Tibial artery (tissue), 4 donors: Measurements from ENCODE around the gene RAP1GAP2.

Experiments
- DNase-seq, 2 donors: peaks; one replicate each; pipeline ENCODE4 v3.0.0-alpha.2; 2019
- H3K27ac ChIP-seq, 2 donors: fragments of 200-600 bp; sonication (generic) in 1 of 2; 1 replicate in 1 of 2; 2 replicates in 1 of 2; pipeline ENCODE4 v1.5.1; 2018 to 2019; ENCODE audit warnings: mild to moderate bottlenecking in 1 of 2
- H3K27me3 ChIP-seq, 2 donors: fragments of 200-600 bp; sonication (generic) in 1 of 2; one replicate each; pipeline versions ENCODE4 v1.5.1 to v1.6.0; 2016 to 2019
- H3K36me3 ChIP-seq, 3 donors: fragments of 200-600 bp; sonication (generic) in 2 of 3; one replicate each; pipeline ENCODE4 v1.5.1; 2016 to 2019; ENCODE audit warnings: mild to moderate bottlenecking in 2 of 3
- H3K4me1 ChIP-seq, 4 donors: fragments of 200-600 bp; sonication (generic) in 2 of 4; 1 replicate in 3 of 4; 2 replicates in 1 of 4; pipeline ENCODE4 v1.5.1; 2016 to 2019
- H3K4me3 ChIP-seq, 2 donors: fragments of 200-600 bp; sonication (generic) in 1 of 2; 1 replicate in 1 of 2; 2 replicates in 1 of 2; pipeline ENCODE4 v1.5.1; 2018 to 2019; ENCODE audit warnings: mild to moderate bottlenecking in 2 of 2
- H3K9me3 ChIP-seq, 3 donors: fragments of 200-600 bp; sonication (generic) in 1 of 3; one replicate each; pipeline ENCODE4 v1.5.1; 2016 to 2019
- intact Hi-C: fragments of 100-400 bp; cut with DNase I; formaldehyde crosslinking; loops from one replicate; pipeline ENCODE4 v1.15.0; 2023; ENCODE audit warnings: low total_unique reads
- TF ChIP-seq, protein P1 (sequence below), 2 experiments: fragments of 200-600 bp in 1 of 2; fragments of 450-650 bp in 1 of 2; IDR thresholded peaks; one replicate each; pipeline ENCODE4 v1.5.1; 2017 to 2019; ENCODE audit warnings: antibody characterized with exemption in 2 of 2, mild to moderate bottlenecking in 1 of 2, moderate library complexity in 1 of 2

The RAP1GAP2 gene

DNA sequence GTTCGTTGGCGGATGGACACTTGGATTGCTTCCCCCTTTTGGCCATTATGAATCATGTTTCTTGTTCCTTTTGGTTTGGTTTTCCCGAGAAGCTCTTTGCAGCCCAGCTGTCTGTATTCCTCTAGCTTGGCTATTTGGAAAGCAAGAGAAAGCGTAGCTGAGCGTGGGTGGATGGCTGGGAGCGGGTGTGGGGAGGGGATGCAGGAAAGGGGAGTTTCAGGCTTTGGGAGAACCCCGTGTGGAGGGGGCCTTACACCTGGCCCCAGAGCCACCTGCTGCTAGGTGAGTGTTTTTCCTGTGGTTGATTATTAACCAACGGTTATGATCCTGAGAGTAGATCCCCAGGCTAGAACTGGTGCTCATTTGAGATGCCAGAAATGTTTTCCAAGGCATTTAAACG, 103.7 kb downstream of the RAP1GAP2 start:
- TF ChIP-seq, protein P1, sequence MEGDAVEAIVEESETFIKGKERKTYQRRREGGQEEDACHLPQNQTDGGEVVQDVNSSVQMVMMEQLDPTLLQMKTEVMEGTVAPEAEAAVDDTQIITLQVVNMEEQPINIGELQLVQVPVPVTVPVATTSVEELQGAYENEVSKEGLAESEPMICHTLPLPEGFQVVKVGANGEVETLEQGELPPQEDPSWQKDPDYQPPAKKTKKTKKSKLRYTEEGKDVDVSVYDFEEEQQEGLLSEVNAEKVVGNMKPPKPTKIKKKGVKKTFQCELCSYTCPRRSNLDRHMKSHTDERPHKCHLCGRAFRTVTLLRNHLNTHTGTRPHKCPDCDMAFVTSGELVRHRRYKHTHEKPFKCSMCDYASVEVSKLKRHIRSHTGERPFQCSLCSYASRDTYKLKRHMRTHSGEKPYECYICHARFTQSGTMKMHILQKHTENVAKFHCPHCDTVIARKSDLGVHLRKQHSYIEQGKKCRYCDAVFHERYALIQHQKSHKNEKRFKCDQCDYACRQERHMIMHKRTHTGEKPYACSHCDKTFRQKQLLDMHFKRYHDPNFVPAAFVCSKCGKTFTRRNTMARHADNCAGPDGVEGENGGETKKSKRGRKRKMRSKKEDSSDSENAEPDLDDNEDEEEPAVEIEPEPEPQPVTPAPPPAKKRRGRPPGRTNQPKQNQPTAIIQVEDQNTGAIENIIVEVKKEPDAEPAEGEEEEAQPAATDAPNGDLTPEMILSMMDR (IDR thresholded peaks at IDR 0.05) = no peak
- Histone ChIP-seq H3K27ac (no peak overlapping the region), H3K4me1 (peaks cover 0 to 5% (median 0%) of the 10 kb centered on the region in 4 donors), H3K9me3 (no peaks in the 10 kb centered on the region), H3K27me3 (no peaks in the 10 kb centered on the region), H3K4me3 (no peak overlapping the region), H3K36me3 (no peaks in the 10 kb centered on the region)
- no peak for DNase-seq
- intact Hi-C loops = no loop called here

DNA sequence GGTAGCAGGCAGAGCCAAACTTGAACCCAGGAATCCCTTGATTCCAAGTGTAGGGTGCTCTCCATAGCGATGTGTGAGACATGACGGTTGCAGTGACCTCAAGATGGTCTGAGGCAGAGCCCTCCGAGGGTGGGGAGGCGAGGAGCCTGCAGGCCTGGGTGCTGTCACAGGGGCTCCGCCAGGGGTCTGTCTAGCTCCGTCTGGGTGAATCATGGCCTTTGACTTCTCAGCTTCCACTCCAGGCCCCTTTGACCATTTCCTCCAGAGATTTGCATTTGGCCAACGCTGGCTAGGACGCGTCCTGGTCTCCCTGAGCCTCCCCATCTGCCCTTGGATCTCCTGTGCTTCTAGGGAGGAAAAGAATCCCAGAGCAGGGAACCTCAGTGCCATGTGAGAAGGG, 104.6 kb downstream of the RAP1GAP2 start:
- no peaks in the 10 kb centered on the region for H3K27me3 ChIP-seq
- H3K9me3 ChIP-seq = no peaks in the 10 kb centered on the region
- peaks cover 0 to 5% (median 0%) of the 10 kb centered on the region in 4 donors for H3K4me1 ChIP-seq
- DNase-seq = no peak
- intact Hi-C loops = no loop called here
- no peaks in the 10 kb centered on the region for H3K36me3 ChIP-seq
- TF ChIP-seq, protein P1 (IDR thresholded peaks at IDR 0.05) = no peak
- H3K27ac ChIP-seq = no peak overlapping the region
- no peak overlapping the region for H3K4me3 ChIP-seq

DNA sequence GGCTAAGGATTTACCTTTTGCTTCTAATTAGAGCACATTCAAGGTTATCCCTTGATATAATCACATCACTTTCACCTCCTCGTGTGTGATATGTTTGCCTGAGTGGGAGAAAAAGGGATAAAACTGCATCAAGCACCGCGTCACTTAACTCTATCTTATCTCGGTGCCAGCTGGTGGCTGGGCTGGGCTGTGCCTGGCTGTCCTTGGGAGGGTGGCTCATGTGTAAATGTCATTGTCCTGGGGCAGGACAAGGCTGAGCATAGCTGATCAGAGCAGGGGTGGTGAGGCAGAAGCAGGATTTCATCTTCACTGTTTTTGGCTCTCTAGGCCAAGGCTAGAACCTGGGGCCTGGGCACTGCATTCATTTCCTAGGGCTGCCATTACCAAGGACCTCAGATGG, 105.3 kb downstream of the RAP1GAP2 start:
- Histone ChIP-seq H3K27ac (no peak overlapping the region), H3K9me3 (no peaks in the 10 kb centered on the region), H3K4me3 (no peak overlapping the region), H3K4me1 (peaks cover 0 to 5% (median 0%) of the 10 kb centered on the region in 4 donors), H3K27me3 (no peaks in the 10 kb centered on the region), H3K36me3 (no peaks in the 10 kb centered on the region)
- intact Hi-C loops = no loop called here
- TF ChIP-seq, protein P1 (IDR thresholded peaks at IDR 0.05) = no peak
- no peak for DNase-seq

DNA sequence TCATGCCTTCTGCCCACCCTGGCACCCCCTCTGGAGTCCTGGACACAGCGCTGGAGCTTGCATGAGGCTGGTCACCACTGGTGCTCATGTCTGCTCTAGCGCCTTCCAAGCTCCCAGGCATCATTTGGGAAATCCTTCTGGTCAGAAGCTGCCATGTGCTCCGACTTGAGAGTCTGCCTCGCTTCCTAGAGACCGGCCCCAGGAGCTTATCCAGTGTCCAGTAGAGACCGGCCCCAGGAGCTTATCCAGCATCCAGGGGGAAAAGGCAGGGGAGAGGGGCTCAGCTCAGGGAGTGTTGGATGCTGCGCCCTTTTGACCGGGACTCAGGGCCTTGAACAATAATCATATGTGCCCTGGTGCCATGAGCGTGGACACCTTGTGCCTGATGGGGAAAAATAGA, 106.3 kb downstream of the RAP1GAP2 start:
- TF ChIP-seq, protein P1 (IDR thresholded peaks at IDR 0.05) = no peak
- Histone ChIP-seq H3K4me3 (no peak overlapping the region), H3K4me1 (peaks cover 0 to 5% (median 0%) of the 10 kb centered on the region in 4 donors), H3K9me3 (no peaks in the 10 kb centered on the region), H3K27ac (no peak overlapping the region), H3K27me3 (no peaks in the 10 kb centered on the region), H3K36me3 (no peaks in the 10 kb centered on the region)
- DNase-seq = no peak
- intact Hi-C loops = no loop called here

DNA sequence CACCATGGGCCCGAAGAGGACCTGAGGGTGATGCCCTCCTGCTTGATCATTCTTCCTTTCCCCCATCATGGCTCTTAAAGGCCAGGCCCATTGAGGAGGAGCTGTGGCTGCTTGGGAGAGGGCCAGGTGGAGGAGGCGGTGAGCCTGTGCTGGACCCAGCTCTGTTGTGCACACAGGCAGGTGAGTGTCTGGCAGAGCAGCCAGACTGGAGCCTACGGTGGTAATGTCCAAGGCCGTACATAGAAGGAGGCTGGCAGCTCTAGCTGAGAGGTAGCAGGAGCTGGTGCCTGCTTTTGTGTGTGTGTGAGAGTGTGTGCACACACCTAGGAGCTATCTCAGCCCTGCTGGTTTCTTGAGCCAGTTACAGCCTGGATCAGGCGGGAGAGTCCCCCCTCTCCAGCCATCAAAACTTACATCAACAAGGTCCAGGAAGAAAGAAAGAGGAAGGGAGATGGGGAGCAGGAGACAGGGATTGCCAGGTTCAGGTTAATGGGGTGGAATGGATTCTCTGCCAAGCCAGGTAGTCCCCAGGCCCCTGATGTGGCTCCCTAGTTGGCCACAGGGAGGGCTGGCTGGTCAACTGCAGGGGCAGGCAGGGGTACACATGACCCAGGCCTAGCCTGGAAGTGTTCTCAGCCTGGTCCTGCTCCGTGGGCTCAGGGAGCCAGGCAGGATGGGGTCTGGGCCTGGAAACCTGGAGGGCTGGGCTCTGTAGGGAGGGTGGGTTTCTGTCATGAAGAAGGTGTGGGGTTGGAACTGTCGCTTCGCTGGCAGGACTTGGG, 107.1 kb downstream of the RAP1GAP2 start:
- H3K4me1 ChIP-seq = peaks cover 0 to 5% (median 0%) of the 10 kb centered on the region in 4 donors
- H3K27me3 ChIP-seq = no peaks in the 10 kb centered on the region
- H3K9me3 ChIP-seq = no peaks in the 10 kb centered on the region
- no peak for DNase-seq
- intact Hi-C loops = no loop called here
- no peaks in the 10 kb centered on the region for H3K36me3 ChIP-seq
- no peak overlapping the region for H3K4me3 ChIP-seq
- no peak overlapping the region for H3K27ac ChIP-seq
- TF ChIP-seq, protein P1 (IDR thresholded peaks at IDR 0.05) = no peak
